ENCODE results near the gene DXO.
A peak's percentile ranks its signal among the peaks of the same experiment; 100 is the strongest.
"Not testable (repeated sequence)": the region's sequence is repeated elsewhere in the genome, so short reads cannot be mapped to it uniquely, and the experiment has no call there.

Gene DXO

DNA sequence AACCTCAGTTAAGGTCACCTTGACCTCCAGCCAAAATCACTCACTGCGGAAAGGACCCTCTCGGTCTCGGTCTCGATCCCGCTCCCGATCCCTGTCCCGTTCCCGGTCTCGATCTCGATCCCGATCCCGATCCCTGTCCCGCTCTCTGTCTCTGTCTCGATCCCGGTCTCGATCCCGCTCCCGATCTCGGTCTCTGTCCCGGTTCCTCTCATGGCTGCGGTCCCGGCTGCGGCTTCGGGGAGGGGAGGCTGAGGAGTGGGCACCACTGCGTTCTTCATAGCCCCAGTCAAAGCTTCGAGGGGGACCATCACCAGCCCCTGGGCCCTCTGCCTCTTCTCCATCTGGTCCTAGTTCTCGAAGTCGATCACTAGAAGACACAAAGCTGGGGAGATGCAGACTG is 17.4 kb downstream of the DXO start:
- no peak for DNase-seq

DNA sequence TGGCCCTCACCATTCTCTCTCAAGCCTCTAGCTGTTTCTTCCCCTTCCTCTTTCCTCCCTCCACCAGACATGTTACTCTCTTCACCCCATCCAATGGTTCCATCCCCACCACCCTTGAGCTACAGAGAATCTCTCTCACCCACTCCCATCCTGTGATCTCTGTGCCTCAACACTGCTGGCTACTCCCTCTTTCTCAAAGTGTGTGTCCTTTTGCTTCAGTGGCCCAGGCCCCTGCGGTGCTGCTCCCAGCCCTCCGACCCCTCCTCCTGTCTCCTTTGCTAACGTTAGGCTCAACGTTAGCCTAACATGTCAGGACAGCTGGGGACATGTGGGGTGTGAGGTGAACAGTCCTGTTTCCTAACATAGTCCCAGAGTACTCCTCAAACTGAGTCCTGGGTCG is 19.0 kb downstream of the DXO start:
- no peak for DNase-seq

DNA sequence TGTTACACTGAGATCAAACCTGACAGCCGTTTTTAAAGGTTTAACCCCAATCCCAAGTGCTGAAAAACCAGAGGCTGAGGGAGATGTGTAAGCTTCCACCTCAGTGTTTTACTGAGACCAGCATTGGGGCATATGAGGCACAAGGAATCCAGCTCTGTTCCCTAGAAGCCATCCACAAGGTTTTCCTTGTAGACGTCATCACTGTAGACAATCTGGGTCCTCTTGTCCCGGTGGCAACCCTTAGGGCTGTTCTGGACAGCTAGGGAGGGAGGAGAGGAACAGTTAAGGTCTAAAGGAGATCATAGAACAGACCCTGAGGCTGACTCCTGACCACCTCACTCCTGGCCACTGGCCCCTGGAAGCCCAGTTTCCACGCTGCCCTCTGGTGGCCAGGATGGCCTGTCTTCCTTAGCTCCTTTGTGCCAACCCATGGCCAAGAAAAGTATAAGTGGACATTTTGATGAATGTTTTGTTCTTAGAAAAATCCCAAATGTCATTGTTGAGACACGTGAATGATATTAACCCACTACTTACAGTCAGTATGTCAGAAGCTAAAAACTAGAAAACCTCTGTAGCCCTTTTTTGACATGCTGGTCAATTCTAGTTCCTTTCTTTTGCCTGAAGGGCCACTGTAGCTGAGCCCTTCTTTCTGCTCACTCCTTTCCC is 19.7 kb downstream of the DXO start:
- DNase-seq, result peak; percentile 22

DNA sequence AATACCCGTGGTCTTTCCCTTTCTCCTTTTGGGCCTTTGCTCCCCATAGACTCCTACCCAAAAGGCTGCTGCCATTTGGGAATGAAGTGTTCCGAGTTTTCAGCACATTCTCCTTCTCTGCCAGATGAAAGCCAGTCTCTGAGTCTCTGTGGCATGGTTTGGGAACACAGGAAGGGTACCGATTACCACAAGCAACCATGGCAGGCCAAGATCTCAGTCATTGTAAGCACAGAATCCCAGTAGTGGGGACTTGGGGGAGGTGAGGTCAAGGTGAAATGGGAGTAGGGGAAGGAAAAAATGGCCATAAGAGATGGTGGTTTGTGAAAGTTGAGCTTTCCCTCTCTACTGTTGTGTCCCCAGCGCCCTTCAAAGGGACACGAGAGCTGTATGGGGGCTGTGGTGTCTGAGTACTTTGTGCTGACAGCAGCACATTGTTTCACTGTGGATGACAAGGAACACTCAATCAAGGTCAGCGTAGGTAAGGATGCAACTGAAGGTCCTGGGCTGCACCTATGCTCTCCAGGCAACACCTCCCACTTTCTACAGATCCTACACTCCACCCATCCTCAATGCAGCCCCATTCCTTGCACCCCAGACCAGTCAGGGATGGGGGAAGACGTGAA is 21.9 kb downstream of the DXO start:
- DNase-seq, result no peak

DNA sequence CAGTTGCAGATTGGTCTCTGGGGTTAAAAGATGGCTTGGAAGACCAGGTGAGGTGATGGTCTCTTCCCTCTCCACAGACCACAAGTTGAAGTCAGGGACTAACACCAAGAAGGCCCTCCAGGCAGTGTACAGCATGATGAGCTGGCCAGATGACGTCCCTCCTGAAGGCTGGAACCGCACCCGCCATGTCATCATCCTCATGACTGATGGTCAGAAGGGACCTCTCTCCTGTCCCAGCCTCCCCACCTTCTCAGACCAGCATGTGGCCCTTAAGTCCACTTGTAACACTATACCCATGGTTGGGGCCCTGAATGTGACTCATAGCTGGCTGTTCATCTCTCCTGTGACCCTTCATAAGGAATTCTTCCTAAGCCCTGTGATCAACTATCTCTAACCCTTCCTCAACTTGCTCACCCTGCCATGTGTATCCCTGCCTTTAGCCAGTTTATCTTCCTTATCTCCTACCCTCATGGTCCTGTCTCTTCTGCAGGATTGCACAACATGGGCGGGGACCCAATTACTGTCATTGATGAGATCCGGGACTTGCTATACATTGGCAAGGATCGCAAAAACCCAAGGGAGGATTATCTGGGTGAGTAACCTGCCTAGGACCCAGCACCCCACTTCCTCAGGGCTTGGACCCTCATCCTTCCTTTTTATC is 23.1 kb downstream of the DXO start:
- DNase-seq, result no peak

DNA sequence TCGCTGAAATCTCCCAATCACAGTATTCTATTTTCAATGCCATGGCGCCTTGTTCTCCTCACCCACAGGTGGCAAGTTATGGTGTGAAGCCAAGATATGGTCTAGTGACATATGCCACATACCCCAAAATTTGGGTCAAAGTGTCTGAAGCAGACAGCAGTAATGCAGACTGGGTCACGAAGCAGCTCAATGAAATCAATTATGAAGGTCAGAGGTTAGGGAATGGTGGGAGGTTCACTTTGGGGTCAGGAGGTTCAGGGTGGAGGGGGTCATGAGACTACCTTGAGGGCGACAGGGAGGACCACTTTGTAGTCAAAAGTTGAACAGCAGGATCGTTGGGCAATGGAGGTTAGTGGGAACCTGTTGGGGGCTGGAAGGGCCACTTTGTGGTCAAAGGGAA is 23.6 kb downstream of the DXO start:
- no peak for DNase-seq

DNA sequence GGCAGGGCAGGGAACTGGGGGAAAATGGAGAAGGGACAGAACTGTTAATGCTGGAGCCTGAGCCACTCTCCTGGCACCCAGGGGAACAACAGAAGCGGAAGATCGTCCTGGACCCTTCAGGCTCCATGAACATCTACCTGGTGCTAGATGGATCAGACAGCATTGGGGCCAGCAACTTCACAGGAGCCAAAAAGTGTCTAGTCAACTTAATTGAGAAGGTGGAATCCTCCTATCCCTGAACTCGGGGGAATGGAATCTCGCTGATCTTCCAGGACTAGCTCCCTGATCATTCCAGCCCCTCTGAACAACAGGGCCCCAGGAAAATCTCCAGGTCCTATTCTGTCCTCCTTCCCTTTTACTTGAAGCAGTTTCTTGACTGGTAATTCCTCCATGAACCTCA is 24.1 kb downstream of the DXO start:
- no peak for DNase-seq

DNA sequence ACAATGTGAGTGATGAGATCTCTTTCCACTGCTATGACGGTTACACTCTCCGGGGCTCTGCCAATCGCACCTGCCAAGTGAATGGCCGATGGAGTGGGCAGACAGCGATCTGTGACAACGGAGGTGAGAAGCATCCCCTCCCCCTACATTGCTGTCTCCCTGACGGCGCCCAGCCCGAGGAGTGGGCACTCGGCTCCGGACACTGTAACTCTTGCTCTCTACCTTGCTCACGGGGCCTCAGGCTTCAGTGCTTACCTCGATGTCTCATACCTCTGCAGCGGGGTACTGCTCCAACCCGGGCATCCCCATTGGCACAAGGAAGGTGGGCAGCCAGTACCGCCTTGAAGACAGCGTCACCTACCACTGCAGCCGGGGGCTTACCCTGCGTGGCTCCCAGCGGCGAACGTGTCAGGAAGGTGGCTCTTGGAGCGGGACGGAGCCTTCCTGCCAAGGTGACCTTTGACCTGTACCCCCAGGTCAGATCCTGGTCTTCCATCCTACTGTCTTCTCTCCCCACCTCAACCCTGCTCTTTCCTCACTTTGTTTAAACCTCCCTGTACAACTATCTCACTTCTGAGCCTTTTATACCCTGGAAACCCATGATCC is 24.8 kb downstream of the DXO start:
- no peak for DNase-seq

DNA sequence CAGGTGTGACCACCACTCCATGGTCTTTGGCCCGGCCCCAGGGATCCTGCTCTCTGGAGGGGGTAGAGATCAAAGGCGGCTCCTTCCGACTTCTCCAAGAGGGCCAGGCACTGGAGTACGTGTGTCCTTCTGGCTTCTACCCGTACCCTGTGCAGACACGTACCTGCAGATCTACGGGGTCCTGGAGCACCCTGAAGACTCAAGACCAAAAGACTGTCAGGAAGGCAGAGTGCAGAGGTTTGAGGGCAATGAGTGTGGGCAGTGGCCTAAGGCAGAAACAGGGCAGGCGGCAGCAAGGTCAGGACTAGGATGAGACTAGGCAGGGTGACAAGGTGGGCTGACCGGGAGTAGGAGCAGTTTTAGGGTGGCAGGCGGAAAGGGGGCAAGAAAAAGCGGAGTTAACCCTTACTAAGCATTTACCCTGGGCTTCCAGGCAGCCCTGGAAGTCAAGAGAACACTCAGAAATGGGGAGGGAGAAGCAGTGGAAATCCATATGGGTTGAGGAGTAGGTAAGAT is 25.5 kb downstream of the DXO start:
- DNase-seq, result no peak

DNA sequence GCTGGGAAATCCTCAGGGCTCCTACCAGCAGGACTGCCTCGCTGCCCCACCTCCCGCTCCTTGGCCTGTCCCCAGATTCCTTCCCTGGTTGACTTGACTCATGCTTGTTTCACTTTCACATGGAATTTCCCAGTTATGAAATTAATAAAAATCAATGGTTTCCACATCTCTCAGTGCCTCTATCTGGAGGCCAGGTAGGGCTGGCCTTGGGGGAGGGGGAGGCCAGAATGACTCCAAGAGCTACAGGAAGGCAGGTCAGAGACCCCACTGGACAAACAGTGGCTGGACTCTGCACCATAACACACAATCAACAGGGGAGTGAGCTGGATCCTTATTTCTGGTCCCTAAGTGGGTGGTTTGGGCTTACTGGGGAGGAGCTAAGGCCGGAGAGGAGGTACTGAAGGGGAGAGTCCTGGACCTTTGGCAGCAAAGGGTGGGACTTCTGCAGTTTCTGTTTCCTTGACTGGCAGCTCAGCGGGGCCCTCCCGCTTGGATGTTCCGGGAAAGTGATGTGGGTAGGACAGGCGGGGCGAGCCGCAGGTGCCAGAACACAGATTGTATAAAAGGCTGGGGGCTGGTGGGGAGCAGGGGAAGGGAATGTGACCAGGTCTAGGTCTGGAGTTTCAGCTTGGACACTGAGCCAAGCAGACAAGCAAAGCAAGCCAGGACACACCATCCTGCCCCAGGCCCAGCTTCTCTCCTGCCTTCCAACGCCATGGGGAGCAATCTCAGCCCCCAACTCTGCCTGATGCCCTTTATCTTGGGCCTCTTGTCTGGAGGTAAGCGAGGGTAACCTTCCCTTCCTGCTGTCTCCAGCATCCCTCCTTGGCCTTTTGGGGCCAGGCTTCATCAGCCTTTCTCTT is 26.2 kb downstream of the DXO start, which contains the start of gene CFB:
CFB (plus strand) TSS at position 589 of the 863 bp plus-strand sequence; CDS start at position 716, 127 bp downstream.
- no peak for DNase-seq

DNA sequence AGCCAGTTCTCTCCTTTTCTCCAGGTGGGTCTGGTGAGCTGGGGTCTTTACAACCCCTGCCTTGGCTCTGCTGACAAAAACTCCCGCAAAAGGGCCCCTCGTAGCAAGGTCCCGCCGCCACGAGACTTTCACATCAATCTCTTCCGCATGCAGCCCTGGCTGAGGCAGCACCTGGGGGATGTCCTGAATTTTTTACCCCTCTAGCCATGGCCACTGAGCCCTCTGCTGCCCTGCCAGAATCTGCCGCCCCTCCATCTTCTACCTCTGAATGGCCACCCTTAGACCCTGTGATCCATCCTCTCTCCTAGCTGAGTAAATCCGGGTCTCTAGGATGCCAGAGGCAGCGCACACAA is 26.8 kb downstream of the DXO start:
- no peak for DNase-seq

DNA sequence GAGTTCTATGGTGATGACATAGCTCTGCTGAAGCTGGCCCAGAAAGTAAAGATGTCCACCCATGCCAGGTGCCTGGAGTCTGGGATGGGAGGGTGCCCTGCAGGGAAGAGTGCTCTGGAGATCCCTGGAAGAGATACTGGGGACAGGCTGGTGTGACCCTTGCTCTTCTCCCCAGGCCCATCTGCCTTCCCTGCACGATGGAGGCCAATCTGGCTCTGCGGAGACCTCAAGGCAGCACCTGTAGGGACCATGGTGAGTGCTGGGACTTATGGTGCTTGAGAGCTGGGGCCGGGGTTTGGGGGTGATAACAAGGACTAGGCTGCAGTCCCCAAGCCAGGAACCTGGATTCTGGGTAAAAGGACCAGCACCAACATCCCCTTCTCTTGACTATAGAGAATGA is 28.2 kb downstream of the DXO start:
- no peak for DNase-seq

DNA sequence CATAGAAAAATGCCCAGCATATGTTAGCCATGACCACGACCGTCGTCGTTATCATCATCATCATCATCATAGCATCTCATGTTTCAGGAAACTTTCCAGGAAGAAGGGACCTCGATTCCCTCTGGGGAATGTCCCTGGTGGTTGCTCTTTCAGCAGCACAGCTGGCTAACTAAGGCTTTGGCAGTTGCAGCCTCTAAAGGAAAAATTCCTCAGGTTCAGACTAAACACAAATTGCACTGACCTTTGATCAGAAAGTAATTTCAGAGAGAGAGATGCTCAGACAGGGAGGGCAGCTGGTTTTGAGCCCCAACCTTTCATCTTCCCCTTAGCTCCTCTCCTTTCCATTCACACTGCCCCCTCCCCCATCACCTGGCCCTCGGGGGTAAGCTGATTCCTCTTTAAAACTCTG is 31.7 kb downstream of the DXO start:
- DNase-seq, result no peak

DNA sequence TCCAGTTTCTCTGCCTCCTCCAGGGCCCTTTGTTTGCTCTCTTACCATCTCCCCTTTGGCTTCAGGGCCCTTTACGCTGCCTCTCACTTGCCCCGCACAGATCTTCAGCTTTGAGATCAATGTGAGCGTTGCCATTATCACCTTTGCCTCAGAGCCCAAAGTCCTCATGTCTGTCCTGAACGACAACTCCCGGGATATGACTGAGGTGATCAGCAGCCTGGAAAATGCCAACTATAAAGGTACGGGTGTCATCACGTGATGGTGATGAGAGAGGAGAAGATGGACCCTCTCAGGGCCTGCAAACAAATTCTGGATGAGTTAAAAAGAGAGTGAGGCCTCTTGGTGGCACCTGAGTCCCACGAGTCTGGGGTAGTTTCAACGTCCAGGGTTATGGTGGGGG is 36.1 kb downstream of the DXO start:
- no peak for DNase-seq

DNA sequence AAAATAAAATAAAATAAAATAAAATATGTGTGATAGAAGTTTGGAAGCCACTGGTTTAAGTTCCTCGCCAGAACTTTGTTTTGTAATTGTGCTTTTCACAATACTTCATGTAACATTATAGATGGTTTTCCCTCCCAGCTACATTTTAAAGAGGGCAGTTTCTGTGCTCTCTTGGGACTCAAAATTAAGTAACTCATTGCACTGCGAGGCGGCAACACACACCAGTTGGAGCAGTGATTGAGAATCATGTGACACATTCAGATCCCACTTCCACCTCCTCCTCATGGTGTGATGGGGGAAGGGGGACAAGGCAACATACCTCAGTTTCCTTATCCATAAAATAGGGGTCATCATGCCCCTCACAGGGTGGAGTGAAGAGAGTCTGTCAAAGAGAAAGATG is 36.9 kb downstream of the DXO start:
- no peak for DNase-seq

DNA sequence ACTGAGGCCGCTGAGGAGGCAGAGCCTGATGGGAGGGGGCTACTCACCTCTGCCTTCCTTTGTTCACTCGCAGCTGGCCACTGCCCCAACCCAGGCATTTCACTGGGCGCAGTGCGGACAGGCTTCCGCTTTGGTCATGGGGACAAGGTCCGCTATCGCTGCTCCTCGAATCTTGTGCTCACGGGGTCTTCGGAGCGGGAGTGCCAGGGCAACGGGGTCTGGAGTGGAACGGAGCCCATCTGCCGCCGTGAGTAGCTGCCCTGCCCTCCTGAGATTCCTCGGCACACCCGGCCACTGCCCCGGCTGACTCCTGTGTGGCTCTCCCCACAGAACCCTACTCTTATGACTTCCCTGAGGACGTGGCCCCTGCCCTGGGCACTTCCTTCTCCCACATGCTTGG is 38.4 kb downstream of the DXO start:
- no peak for DNase-seq

DNA sequence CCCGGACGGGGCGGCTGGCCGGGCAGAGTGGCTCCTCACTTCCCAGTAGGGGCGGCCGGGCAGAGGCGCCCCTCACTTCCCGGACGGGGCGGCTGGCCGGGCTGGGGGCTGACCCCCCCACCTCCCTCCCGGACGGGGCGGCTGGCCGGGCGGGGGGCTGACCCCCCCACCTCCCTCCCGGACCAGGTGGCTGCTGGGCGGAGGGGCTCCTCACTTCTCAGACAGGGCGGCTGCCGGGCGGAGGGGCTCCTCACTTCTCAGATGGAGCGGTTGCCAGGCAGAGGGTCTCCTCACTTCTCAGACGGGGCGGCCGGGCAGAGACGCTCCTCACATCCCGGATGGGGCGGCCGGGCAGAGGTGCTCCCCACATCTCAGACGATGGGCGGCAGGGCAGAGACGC is 39.8 kb downstream of the DXO start:
- DNase-seq, result not testable (repeated sequence)

DNA sequence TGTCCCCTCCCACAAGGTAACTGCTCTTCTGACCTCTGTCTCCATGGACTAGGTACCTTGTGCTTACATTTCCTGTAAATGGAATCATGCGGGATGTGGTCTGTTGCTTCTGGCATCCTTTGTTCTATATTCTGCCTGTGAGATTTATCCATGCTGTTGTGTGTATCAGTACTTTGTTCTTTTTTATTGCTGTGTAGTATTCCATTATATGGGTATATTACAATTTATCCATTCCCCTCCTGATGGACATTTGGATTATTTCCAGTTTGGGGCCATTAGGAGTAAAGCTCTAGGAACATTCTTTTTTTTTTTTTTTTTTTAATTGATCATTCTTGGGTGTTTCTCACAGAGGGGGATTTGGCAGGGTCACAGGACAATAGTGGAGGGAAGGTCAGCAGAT is 41.0 kb downstream of the DXO start:
- DNase-seq, result no peak

DNA sequence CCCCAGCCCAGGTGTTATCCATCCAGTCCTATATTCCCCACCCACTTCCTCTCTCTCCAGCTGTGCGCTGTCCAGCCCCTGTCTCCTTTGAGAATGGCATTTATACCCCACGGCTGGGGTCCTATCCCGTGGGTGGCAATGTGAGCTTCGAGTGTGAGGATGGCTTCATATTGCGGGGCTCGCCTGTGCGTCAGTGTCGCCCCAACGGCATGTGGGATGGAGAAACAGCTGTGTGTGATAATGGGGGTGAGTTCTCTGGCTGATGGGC is 43.3 kb downstream of the DXO start:
- no peak for DNase-seq

DNA sequence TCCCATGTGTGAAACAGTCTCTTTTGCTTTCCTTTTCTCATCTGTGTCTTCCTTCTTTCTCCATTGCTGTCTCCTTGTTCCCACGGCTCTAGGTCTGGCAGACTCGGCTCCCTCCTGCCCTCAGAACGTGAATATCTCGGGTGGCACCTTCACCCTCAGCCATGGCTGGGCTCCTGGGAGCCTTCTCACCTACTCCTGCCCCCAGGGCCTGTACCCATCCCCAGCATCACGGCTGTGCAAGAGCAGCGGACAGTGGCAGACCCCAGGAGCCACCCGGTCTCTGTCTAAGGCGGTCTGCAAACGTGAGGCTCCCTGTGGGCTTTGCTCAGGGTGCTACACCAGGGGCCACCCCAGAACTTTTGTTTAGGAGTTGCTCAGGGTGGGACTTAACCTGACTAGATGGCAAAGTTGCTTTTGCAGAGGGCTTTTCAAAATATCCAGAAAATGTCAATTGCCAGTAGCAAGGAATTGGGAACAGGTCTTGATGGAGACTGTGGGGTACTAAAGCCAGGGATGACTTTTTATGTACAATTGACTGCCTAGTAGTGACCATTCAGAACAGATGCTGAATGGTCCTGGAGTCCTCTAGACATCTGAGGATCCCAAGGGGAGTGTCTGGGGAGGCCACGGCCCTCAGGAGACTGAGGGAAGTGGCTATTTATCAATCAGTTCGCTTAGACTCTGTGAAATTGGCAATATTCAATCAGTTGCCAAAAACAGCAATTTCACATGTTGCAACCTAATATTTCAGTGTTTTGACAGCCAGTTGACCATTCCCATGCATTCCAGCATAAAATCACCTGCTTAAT is 43.9 kb downstream of the DXO start:
- DNase-seq, result no peak

DNA sequence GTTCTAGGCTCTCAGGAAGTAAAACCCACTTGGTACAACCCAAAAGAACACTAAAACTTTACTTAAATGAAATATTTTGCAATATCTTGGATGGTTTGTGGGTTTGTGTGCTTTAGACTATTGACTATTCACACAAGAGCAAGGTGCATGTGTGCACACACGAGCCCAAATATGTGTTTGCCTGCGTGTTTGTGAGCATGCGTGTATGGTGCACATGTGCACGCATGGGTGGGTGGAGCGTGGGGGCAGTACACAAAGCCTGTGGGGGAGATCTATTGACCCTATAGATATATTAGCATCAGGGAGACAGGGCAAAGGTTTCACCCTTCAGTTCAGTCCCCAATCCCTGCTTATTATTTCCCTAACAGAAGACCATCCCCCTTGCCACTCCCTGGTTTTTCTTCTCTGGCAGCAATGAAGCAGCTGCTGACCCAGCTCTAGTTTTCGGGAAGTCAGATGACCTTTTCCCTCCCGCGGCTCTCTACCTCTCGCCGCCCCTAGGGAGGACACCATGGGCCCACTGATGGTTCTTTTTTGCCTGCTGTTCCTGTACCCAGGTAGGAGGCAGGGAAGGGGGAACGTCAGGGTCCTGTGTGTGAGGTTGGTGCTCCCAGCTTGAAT is 44.6 kb downstream of the DXO start, which contains the start of gene C2:
C2 (plus strand) TSS at position 476 of the 621 bp plus-strand sequence; CDS start at position 512, 36 bp downstream.
- no peak for DNase-seq

DNA sequence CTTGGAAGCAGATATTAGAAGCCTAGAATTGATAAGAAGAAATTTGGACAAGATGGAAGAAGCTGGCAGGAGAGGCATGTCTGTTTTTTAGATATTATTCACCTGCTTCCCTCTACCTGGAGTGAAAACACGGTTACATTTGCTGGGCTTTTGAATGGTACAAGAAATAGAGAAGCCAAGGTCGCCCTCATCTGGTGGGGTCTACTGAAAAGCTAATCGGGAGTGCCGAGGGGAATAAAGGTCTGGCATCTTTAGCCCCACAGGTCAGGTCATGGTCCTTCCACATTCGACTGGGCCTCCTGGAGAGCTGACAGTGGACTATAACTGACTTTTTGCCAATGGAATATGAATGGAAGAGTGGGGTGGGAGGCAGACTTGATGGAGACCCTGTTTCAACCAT is 49.0 kb downstream of the DXO start:
- DNase-seq, result peak; percentile 24

All from COR-L47 (cell line).